ENCODE measurements around the gene MRPS6. TPM values are rescaled to one million over a fixed set of nuclear protein-coding genes. Genes with fewer than 3 reads are reported as not detected.

MRPS6 gene
- total and polyA plus RNA-seq, 9 donors, result 19.1 to 104 (median 46.5) TPM

DNA sequence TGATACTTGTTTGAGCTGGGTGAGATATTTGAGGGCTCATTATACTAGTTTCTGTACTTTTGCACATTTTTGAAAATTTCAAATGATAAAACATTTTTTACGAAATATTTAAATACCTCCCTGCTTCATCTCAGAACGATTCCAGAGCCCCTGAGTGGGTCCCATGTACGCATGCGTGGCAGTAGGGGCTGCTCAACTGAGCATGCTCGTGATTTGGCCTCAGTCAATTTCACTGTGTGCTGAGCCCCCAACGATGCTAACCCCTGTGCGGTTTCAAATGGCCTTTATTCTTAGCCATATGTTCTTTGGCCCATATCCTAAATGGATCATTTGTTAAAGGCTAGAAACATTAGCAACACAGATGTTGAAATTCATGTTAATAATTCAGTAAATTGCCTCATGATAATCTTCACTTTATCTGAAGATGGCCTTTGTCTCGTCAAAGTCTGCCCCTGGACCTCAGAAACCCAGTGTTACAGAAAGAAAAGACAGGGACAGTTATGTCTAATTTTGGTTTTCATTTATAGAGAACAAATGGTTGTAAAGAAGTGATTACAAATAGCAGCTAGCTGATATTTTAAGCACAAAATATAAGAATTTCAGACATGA lies 108.2 kb downstream of the MRPS6 start:
- 85 to 88% (median 87%) methylated on average over 8 of the region's 8 CpGs for WGBS, 3 donors
- intact Hi-C loops (cut with DNase I), result loop anchor here in 1 of 4 donors (5.0 kb wide), 1 partner anchor 409 kb away; no protein-coding TSS in a partner anchor
- TF ChIP-seq CTCF (IDR thresholded peaks at IDR 0.05), result no peak
- TF ChIP-seq EP300 (IDR thresholded peaks at IDR 0.05), result no peak
- no peak for TF ChIP-seq POLR2A (IDR thresholded peaks at IDR 0.05)

GRCh38 chr21:34182436-34182835 lies 109.1 kb downstream of the MRPS6 start:
- intact Hi-C loops (cut with DNase I), result loop anchor here in 1 of 4 donors (5.0 kb wide), 1 partner anchor 410 kb away; no protein-coding TSS in a partner anchor
- H3K4me3 ChIP-seq, result no peak overlapping the region
- no peak overlapping the region for H3K27ac ChIP-seq
- no peaks in the 10 kb centered on the region for H3K27me3 ChIP-seq
- H3K4me1 ChIP-seq (ENCODE audit: insufficient read depth), result no peaks in the 10 kb centered on the region
- WGBS, 3 donors, result 93 to 97% (median 97%) methylated on average over 3 of the region's 3 CpGs
- H3K36me3 ChIP-seq, result no peaks in the 10 kb centered on the region
- no peak for DNase-seq
- TF ChIP-seq EP300 (IDR thresholded peaks at IDR 0.05) (no peak), POLR2A (IDR thresholded peaks at IDR 0.05) (no peak), CTCF (IDR thresholded peaks at IDR 0.05) (no peak)
- no peaks in the 10 kb centered on the region for H3K9me3 ChIP-seq

More for the DNA sequence above, 108.2 kb downstream of the MRPS6 start:
- DNase-seq, result no peak
- no peaks in the 10 kb centered on the region for H3K4me1 ChIP-seq (ENCODE audit: insufficient read depth)
- no peaks in the 10 kb centered on the region for H3K36me3 ChIP-seq
- H3K4me3 ChIP-seq, result no peak overlapping the region
- no peaks in the 10 kb centered on the region for H3K9me3 ChIP-seq
- H3K27me3 ChIP-seq, result no peaks in the 10 kb centered on the region
- no peak overlapping the region for H3K27ac ChIP-seq

GRCh38 chr21:34183331-34183928 lies 110.1 kb downstream of the MRPS6 start:
- H3K4me1 ChIP-seq (ENCODE audit: insufficient read depth), result no peaks in the 10 kb centered on the region
- no peaks in the 10 kb centered on the region for H3K27me3 ChIP-seq
- H3K27ac ChIP-seq, result no peak overlapping the region
- H3K9me3 ChIP-seq, result no peaks in the 10 kb centered on the region
- WGBS, 3 donors, result 81 to 94% (median 94%) methylated on average over 5 of the region's 5 CpGs
- no peaks in the 10 kb centered on the region for H3K36me3 ChIP-seq
- intact Hi-C loops (cut with DNase I), result loop anchor here in 1 of 4 donors (5.0 kb wide), 1 partner anchor 411 kb away; no protein-coding TSS in a partner anchor
- TF ChIP-seq POLR2A (IDR thresholded peaks at IDR 0.05), result no peak
- TF ChIP-seq CTCF (IDR thresholded peaks at IDR 0.05), result no peak
- TF ChIP-seq EP300 (IDR thresholded peaks at IDR 0.05), result no peak
- no peak for DNase-seq
- H3K4me3 ChIP-seq, result no peak overlapping the region

- H3K36me3 ChIP-seq, result no peaks in the 10 kb centered on the region
- TF ChIP-seq EP300 (IDR thresholded peaks at IDR 0.05) (no peak), CTCF (IDR thresholded peaks at IDR 0.05) (no peak), POLR2A (IDR thresholded peaks at IDR 0.05) (no peak)
- no peak for DNase-seq
- no peaks in the 10 kb centered on the region for H3K4me1 ChIP-seq (ENCODE audit: insufficient read depth)
- no peaks in the 10 kb centered on the region for H3K9me3 ChIP-seq
- intact Hi-C loops (cut with DNase I), result loop anchor here in 1 of 4 donors (5.0 kb wide), 1 partner anchor 412 kb away; no protein-coding TSS in a partner anchor
- H3K27ac ChIP-seq, result no peak overlapping the region
- no peak overlapping the region for H3K4me3 ChIP-seq
- no peaks in the 10 kb centered on the region for H3K27me3 ChIP-seq
- WGBS, 3 donors, result 92 to 94% (median 92%) methylated on average over 5 of the region's 5 CpGs
Observed at GRCh38 chr21:34184232-34184631, 110.9 kb downstream of the MRPS6 start.
